ENCODE results near the gene NPBWR2. TPM values are rescaled to one million over a fixed set of nuclear protein-coding genes. Genes with fewer than 3 reads are reported as not detected.
A peak's percentile ranks its signal among the peaks of the same experiment; 100 is the strongest.

The NPBWR2 gene
- total RNA-seq, 1 donor from 2014 or later, result not detected

DNA sequence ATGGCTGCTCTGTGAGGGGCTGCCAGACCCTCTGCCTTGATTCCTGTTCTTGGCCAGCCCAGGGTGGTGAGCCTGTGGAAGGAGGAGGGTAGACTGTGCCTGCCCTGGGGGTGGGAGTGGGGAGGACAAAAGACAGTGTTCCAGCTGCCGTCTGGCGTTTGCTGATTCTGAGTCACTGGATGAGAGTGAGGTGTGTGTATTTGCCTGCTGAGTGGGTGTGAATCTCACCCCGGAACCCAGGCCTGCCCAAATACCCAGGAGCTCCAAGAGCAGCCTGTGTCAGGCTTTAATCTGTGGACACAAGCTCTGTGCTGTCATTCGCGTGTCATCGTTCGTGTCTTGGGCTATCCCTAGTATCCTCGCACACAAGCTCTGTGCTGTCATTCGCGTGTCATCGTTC, 20.6 kb downstream of the NPBWR2 start:
- H3K4me1 ChIP-seq, result peaks cover 6 to 12% of the 10 kb centered on the region in 2 donors
- H3K27ac ChIP-seq, result no peak overlapping the region
- intact Hi-C loops (cut with DNase I), result no loop called here
- H3K4me3 ChIP-seq, result no peak overlapping the region
- DNase-seq (ENCODE audit: low spot score in 2 of 2), result no peak
- H3K9me3 ChIP-seq, result no peaks in the 10 kb centered on the region
- H3K27me3 ChIP-seq, result peaks cover 7% of the 10 kb centered on the region
- H3K36me3 ChIP-seq, result no peaks in the 10 kb centered on the region
- TF ChIP-seq CTCF (IDR thresholded peaks at IDR 0.05), result no peak

GRCh38 chr20:64084685-64085152, 22.6 kb downstream of the NPBWR2 start:
- no peak for TF ChIP-seq CTCF (IDR thresholded peaks at IDR 0.05)
- H3K4me1 ChIP-seq, result peaks cover 6 to 15% of the 10 kb centered on the region in 2 donors
- H3K36me3 ChIP-seq, result no peaks in the 10 kb centered on the region
- no peak overlapping the region for H3K27ac ChIP-seq
- H3K9me3 ChIP-seq, result no peaks in the 10 kb centered on the region
- no peak for DNase-seq (ENCODE audit: low spot score in 2 of 2)
- peaks cover 7% of the 10 kb centered on the region for H3K27me3 ChIP-seq
- intact Hi-C loops (cut with DNase I), result loop anchor here (5.0 kb wide), 1 partner anchor 38 kb away; no protein-coding TSS in a partner anchor
- H3K4me3 ChIP-seq, result peak overlapping the region in 1 of 2 donors; percentile 74

DNA sequence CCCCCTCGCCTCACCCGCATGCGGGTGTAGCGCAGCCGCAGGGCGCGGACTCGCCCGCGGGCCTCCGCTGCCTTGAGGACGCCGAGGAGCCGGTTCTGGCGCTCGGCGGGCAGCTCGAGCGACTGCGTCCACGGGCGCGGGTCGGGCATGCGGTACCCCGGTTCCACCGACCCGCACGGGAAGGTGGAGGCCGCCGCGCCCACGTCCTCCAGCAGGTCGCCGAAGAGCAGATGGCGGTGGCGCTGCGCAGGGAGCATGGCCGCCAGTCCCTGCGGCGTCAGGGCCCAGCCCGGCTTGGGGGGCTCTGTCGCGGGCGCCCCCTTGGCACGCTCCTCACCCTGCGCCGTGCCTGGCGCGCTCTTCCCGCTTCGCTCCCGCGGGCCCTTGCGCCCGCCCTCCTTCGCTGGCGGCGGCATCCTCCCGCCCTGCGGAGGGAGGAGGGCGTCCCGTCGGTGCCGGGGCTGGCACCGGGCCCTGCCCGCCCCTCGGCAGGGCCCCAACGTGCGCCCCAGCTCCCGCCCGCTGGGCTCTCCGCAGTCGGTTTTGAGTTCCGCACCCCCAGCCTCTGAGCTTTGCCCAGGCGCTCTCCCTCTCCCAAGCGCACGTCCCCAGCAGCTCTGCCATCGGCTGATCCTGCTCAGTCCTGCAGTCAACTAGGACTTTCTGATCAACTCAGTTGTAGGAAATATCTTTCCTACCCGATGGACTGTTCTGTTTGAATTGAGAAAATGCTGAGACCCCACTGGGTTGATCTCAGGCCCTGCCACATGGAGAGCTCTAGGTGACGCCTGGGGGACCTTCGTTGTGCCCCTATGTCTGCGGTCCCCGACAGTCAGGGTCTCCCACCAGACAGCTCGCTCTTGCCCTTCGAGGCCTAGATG, 23.3 kb downstream of the NPBWR2 start, which contains the start of gene LKAAEAR1:
LKAAEAR1 (minus strand) TSS at position 595 of the 881 bp plus-strand sequence; CDS start at position 416, 179 bp downstream.
- no peak for TF ChIP-seq CTCF (IDR thresholded peaks at IDR 0.05)
- Histone ChIP-seq H3K27me3 (peaks cover 7% of the 10 kb centered on the region), H3K4me1 (peaks cover 9 to 18% of the 10 kb centered on the region in 2 donors), H3K9me3 (no peaks in the 10 kb centered on the region), H3K36me3 (no peaks in the 10 kb centered on the region), H3K27ac (no peak within 1 kb of the TSS), H3K4me3 (peak within 1 kb of the TSS; percentile 54 to 74)
- intact Hi-C loops (cut with DNase I), result loop anchor here (5.0 kb wide), 1 partner anchor 38 kb away; no protein-coding TSS in a partner anchor
- no peak for DNase-seq (ENCODE audit: low spot score in 2 of 2)

- peak overlapping the region; percentile 54 to 74 for H3K4me3 ChIP-seq
- peak; percentile 40 to 62 (median 52) for TF ChIP-seq CTCF (IDR thresholded peaks at IDR 0.05)
- no peaks in the 10 kb centered on the region for H3K36me3 ChIP-seq
- peaks cover 16 to 25% of the 10 kb centered on the region in 2 donors for H3K4me1 ChIP-seq
- DNase-seq (ENCODE audit: low spot score in 2 of 2), result peak in 1 of 2 donors; percentile 81
- no peak overlapping the region for H3K27ac ChIP-seq
- peaks cover 7% of the 10 kb centered on the region for H3K27me3 ChIP-seq
- no peaks in the 10 kb centered on the region for H3K9me3 ChIP-seq
- intact Hi-C loops (cut with DNase I), result loop anchor here (5.0 kb wide), 1 partner anchor 39 kb away; no protein-coding TSS in a partner anchor
Measured at GRCh38 chr20:64083378-64083803, 24.0 kb downstream of the NPBWR2 start.

GRCh38 chr20:64082820-64083377, 24.5 kb downstream of the NPBWR2 start:
- no peak for TF ChIP-seq CTCF (IDR thresholded peaks at IDR 0.05)
- no peak overlapping the region for H3K27ac ChIP-seq
- peaks cover 17 to 30% of the 10 kb centered on the region in 2 donors for H3K4me1 ChIP-seq
- peaks cover 7% of the 10 kb centered on the region for H3K27me3 ChIP-seq
- H3K9me3 ChIP-seq, result no peaks in the 10 kb centered on the region
- DNase-seq (ENCODE audit: low spot score in 2 of 2), result no peak
- no peaks in the 10 kb centered on the region for H3K36me3 ChIP-seq
- intact Hi-C loops (cut with DNase I), result loop anchor here (5.0 kb wide), 1 partner anchor 39 kb away; no protein-coding TSS in a partner anchor
- H3K4me3 ChIP-seq, result peak overlapping the region; percentile 54 to 74

Measured in ascending aorta (tissue), 2 donors.